ENCODE measurements around the gene ADCY10.

- TF ChIP-seq CTCF (IDR thresholded peaks at IDR 0.05) (no peak), POLR2A (IDR thresholded peaks at IDR 0.05) (no peak)
Observed at GRCh38 chr1:167777269-167777650, 136.7 kb downstream of the ADCY10 start.
